Left kidney (tissue), 2 donors: ENCODE results near the gene GRAPL. TPM values are rescaled to one million over a fixed set of nuclear protein-coding genes. Genes with fewer than 3 reads are reported as not detected.
"Not testable (repeated sequence)": the region's sequence is repeated elsewhere in the genome, so short reads cannot be mapped to it uniquely, and the experiment has no call there.

ENCODE experiments used
- DNase-seq: peaks from one replicate; pipeline ENCODE4 v3.0.0-alpha.2; 2013
- polyA plus RNA-seq: library from polyadenylated mRNA; unstranded; fragments of 120-200 nt; gene quantifications from one replicate; pipeline ENCODE4 v1.2.1, GENCODE V29; 2013; ENCODE audit not compliant: insufficient read length

The GRAPL gene
- polyA plus RNA-seq, 1 donor, result 7.0 TPM

DNA sequence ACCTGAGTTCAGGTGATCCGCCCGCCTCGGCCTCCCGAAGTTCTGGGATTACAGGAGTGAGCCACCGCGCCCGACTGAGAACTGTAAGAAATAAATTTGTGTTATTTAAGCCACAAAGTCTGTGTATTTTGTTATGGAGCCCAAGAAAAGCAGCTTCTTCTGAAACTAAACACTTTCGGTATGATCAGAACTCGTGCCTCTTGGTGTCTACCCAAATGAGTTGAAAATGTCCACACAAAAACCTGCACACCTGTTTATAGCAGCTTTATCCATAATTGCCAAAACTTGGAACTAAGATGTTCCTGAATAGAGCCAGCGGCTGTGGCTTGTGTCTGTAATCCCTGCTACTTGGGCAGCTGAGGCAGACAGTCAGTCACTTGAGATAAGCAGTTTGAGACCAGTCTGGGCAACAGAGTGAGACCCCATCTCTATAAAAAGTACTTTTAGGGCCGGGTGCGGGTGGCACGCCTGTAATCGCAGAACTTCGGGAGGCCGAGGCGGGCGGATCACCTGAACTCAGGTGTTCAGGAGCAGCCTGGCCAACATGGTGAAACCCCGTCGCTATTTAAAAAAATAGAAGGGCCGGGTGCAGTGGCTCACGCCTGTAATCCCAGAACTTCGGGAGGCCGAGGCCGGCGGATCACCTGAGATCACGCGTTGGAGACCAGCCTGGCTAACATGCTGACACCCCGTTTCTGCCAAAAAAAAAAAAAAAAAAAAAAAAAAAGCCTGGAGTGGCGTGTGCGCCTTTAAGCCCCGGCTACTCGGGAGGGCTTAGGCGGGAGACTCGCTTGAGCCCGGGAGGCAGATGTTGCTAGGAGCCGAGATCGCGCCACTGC, 61.7 kb downstream of the GRAPL start:
- DNase-seq, result not testable (repeated sequence)

DNA sequence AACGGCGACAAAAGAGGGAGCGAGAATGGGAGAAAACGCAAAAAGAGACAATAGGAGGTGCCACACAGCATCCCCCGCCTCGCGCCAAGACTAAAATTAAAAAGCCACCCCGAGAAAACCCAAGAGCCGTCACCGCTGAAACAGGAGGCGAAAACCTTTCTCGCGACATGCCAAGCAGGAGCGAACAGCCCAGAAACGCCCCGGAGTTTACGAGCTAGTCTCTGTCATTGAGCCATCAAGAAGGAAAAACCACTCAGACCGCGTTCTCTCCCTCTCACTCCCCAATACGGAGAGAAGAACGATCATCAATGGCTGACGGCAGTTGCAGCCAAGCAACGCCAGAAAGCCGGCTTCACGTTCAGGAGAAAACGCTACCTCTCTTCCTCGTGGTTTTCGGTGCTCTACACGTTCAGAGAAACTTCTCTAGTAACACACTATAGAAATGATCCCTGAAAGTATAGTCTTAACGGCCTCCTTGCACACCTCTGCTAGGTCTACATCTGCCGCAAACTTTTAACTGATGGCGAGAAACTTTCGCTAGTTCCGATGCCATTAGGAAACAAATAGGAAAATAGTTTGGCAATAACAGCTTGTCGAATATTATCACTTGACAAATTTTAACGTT, 62.5 kb downstream of the GRAPL start:
- DNase-seq, result not testable (repeated sequence)

DNA sequence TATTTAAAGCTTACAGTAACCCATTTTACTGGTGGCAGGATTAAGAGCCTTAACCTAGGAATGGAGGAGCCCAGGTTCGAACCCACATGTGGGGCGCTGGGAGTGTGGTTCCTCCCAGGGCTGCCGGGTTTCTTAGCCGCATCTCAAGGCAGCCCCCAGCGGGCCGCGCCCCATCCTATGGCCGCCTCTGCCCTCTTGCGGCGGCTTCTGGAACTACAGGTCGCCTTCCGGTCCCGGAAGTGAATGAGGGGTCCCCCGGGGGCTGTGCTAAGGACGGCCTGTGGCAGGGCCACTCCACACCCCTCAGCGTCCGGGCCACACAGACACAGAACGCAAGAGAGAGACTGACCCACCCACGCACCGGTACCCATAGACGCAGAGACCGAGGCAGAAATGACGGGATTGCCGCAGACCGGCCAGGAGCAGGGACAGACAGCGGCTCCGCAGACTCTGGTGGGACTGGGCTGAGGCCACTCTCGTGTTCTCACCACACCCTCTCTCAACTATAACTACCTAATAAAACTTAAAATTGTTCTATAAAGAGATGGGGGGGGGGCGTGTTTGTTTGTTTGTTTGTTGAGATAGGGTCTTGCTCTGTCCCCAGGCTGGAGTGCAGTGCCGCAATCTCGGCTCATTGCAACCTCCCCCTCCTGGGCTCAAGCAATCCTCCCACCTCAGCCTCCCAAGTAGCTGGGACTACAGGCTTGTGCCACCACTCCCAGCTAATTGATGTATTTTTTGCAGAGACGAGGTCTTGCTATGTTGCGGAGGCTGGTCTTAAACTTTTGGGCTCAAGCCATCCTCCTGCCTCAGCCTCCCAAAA, 69.2 kb downstream of the GRAPL start:
- not testable (repeated sequence) for DNase-seq

DNA sequence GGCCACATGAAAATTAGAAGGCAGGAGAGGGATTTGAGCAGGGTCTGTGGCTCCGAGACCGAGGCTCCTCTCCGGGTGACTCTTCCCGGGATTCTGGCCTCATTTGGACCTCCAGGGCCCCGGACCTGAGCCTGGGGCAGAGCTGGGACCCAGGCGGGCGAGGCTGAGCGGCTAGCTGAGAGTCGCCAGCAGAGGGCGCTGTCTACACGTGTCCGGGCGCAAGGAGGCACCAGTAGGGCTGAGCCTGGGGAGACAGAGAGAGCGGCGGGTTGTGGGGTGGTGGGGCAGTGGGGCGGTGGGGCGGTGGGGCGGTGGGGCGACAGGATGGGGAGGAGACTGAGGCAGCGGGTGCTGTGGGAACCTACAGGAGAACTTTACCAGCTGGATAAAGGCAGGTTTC, 75.1 kb downstream of the GRAPL start:
- not testable (repeated sequence) for DNase-seq

DNA sequence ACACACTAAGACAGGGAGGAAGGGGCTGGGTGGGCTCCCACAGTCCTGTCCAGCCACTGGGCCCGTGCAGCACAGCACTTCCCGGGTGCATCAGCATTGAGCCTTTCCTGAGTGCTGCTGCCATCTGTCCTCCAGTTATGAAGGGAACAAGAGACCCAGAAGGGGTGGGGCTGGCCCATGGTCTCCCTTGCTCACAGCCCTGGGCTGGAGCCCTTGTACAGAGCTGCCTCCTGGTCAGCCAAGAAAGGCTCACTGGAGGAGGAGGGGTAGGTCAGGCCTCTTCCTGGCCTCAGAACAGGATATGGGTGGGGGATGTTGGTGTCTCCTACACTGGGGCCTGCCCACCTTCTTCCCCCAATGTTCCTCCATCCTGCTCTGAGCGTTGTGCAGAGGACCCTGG, 76.0 kb downstream of the GRAPL start:
- DNase-seq, result not testable (repeated sequence)

Other genes with a start within 250 kb of the GRAPL start
- gene SLC5A10, start 175.4 kb upstream of the GRAPL start, polyA plus RNA-seq, result 0.58 TPM
- 6.3 TPM for gene FAM83G, start 122.8 kb upstream of the GRAPL start, polyA plus RNA-seq
- 3.7 TPM for gene GRAP, start 80.6 kb upstream of the GRAPL start, polyA plus RNA-seq
- gene EPN2, start 109.8 kb downstream of the GRAPL start, polyA plus RNA-seq, result 44.4 TPM
- 39.4 TPM for gene B9D1, start 235.1 kb downstream of the GRAPL start, polyA plus RNA-seq